NOMO-1 treated with dmso at 0.1 percent for 144 hours (cell line): ENCODE measurements around the gene ZCWPW1.
A peak's percentile ranks its signal among the peaks of the same experiment; 100 is the strongest.
"Not testable (repeated sequence)": the region's sequence is repeated elsewhere in the genome, so short reads cannot be mapped to it uniquely, and the experiment has no call there.

Source experiments
- DNase-seq: peaks from one replicate; lab custom pipeline; 2025; ENCODE audit not compliant: unreplicated experiment; lab: John Stamatoyannopoulos, UW

Gene ZCWPW1

DNA sequence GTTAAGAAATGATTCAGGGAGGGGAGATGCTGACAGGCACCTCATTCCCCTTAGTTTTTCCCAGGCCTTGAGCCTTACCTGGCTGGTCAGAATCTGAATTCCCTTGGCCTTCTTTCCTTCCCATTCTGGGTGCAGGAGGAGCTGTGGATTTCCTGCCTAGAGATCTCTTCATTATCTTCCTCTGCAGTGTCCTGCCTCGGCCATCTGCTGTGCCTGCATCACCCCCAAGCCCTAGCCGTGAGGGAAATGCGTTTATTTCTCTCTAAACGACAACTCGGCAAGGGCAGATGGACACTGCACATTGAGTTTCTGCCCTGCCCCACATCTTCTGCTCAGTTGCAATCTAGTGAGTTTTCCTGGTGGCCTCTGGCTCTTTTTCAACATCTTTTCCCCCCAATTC lies 26.7 kb downstream of the ZCWPW1 start:
- DNase-seq: no peak

DNA sequence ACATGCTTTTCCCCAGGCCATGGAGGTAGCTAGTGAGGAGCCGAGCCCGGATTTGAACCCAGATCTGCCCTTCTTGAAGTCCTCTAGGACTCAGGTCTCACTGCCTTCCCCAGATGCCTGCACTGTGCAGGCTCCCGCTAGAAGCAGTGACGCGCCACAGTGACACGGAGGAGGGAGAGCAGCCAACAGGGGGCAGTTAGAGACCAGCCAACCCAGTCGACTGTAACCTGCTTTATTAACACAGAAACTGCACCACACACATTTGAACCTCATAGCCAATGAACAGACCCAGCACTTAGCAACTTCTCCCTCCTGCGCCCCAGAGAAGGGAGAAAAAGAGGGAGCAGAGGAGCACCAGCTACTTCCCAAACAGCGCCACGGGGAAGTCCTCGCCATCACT lies 27.8 kb downstream of the ZCWPW1 start:
- DNase-seq: no peak

DNA sequence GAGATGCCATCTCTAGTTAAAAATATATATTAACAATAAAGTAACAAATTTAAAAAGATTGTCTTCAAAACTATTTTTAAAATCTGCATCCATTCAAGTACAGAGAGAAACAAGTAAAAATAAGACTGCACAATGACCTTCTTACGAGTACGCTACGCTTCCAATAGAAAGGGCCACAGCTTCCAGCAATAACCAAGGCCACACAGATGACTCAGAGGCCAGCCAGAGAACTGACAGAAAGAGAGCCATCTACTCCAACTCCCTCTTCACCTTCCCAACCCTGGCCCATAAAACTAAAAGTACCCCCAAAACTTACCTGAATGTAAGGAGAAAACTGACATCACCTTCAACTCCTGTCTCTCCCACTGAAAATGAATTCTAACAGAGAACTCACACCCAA lies 28.5 kb downstream of the ZCWPW1 start:
- DNase-seq: no peak

DNA sequence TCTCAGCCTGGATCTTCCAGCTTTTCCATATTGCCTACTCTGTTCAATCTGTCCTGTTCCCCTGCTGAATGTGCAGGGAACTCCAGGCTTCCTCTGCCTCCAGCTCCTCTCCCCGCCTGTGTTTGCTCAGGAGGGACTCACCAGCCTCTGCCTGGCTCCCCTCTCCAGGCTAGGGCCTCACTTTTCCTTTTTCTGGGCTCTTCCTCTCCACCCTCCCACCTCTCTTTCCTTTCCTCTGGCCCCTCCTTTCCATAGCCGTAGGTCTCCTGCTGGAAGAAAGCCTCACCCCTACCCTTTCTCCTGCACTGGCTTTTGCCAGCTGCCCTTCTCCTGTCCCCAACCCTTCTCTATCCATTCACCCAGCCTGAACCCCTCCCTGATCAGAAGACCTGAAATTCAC lies 30.3 kb downstream of the ZCWPW1 start:
- DNase-seq: no peak

DNA sequence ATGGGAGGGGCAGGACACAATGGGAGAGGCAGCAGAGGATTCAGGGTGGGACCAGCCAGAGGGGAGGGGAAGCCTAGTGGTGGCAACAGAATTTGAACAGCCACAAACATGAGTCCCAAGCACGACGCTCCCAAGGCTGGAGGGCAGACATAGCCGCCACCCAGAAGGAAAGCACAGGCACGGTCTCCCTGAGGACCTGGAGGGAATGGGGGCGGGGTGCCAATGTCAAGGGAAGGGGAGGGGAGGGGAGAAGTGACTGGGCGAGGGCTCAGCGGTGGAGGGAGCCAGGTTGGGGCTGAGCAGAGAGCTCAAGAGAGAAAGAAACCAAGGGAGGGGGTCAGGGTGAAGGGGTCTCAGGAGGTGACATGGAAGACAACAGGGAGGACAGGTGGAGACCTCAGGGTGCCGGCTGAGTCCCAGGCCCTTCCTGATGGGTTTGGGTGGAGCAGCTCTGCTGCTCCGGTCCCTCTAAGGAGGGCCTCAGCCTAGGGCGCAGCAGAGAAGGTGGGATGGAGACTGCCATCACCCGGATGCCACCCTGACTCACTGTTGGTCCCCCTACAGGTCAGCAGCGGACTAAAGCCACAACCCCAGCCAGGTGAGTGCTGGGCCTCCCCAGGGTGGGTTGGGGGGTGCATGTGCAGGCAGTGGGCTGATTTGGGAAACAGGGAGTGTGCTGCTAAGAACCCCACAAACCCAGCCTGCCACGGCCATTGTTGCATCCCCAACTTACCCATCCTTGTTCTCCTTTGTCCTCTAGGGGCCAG lies 31.0 kb downstream of the ZCWPW1 start:
- DNase-seq: no peak

DNA sequence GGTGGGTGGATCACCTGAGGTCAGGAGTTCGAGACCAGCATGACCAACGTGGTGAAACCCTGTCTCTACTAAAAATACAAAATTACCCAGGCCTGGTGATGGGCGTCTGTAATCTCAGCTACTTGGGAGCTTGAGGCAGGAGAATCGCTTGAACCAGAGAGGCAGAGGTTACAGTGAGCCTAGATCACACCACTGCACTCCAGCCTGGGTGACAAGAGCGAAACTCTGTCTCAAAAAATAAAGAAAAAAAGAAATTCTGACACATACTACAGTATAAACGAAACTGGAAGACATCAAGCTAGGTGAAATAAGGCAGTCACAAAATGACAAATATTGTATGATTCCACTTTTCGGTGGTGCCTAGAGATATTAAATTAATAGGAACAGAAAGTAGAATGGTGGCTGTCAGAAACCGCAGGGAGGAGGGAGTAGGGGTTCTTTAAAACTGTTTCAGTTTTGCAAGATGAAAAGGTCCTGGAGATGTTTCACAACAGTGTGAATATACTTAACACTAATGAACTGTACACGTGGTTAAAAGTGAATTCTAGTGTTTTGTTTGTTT lies 32.0 kb downstream of the ZCWPW1 start:
- DNase-seq: peak; percentile 97

DNA sequence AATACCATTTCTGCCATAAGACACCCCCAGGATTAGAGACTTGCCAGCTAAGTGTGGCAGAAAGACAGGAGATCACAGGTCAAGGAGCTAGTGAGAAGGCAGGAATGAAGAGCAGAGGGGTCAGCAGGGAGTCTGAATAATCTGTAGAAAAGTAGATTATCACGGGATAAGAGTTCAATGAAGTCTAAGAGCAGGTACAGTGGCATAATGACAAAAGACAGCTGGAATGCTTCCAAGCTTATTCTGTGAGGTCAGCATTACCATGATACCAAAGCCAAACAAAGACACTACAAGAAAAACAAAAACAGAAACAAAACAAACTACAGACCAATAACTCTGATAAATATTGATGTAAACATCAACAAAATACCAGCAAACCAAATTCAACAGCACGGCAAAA lies 34.4 kb downstream of the ZCWPW1 start:
- no peak for DNase-seq

DNA sequence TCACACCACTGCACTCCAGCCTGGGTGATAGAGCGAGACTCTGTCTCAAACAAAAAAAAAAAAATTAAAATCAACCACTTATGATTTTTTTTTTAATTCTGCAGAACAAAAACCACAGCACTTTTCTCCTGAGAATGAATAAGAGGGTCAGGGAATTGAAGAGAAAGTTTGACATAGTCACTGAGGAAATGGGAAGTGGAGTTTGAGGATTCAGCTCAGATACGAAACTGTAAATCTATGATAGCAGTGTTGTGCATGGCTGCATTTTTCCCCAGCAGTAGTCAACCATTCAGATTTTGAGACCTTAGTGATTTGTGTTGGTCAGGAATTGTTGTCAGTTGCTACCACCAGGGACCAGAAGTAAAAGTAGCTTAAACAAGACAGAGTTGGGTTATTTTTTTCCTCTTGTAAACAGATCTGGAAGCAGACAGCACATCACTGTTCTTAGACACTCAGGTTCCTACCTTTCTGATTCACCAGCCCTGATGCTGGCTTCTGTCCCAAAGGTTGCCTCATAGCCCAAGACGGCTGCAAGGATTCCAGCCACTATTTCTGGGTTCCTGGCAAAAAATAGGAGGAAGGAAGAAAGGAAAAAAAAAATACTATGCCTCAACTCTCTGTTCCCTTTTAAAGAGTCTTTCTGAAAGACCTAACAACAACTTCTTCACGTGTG lies 35.1 kb downstream of the ZCWPW1 start:
- DNase-seq: no peak

DNA sequence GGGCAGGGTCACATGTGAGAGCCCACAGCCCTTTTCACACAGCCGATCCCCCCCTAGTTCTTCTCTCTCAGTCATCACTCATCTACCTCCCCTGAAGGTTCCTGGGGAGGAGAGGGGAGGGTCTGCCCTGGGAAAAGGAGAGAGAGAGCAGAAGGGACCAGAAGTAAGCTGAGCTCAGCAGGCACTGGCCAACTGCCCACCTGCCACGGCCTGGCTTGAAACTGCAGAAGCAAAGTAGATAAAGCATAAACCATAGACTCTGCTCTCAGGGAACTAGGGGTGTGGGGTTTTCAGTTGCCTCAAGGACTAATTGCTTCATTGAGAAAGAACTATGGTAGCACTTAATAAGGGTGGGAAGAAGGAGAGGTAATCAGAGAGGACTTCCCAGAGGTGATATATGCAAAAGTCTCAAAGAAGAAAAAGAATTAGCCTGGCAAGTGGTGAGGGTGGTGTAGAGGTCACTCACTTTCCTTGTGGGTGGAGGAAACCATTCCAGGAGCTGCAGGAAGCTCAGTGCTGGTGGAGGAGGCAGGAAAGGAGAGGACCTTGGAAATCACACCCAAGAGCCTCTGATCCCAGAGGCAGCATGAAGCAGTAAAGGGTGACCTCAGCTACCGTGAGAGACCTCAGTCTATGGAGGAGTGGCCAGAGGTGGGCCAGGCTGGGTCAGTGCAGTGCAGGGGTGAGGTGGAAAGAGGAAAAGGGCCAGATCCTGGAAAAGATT lies 38.1 kb downstream of the ZCWPW1 start:
- DNase-seq: no peak

DNA sequence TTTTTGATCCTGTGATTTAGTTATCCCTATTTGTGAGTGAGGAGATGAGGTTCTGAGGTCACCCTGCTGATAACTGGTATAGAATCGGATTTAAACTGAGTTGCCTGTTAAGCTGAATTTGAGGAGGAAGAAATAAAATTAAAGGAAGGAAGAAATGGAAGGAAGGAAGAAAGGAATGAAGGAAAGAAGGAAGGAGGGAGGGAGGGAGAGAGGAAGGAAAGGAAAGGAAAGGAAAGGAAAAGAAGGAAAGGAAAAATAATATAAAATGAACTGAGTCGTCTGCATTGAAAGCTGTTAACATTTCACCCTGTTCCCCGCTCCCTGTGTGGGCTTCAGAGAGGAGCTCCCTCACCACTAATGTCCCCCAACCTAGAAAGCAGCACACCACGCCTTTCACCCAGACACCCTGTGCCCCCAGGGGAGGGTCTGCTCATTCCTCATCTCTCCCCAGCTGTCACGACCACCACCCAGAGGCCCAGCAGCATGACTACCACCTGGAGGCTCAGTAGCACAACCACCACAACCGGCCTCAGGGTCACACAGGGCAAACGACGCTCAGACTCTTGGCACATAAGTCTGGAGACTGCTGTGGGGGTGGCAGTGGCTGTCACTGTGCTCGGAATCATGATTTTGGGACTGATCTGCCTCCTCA lies 38.9 kb downstream of the ZCWPW1 start:
- DNase-seq: no peak

DNA sequence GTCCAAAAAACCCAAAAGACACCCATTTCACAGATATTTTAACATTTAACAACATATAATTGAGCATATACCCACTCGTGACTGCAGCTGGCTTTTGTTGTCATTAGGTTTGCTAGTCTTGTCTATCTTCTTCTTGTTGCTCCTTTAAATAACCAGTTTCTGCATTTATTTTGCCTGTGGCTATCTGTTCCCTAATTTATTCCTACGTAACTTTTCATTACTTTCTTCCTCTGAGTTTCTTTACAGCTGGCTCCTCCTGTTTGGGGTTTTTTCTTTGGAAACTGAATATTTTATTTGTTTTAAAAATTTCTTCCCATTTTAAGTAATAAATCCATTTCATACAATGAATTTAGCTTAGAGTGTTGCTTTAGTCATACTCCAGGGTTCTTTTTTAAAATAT lies 40.8 kb downstream of the ZCWPW1 start:
- no peak for DNase-seq

DNA sequence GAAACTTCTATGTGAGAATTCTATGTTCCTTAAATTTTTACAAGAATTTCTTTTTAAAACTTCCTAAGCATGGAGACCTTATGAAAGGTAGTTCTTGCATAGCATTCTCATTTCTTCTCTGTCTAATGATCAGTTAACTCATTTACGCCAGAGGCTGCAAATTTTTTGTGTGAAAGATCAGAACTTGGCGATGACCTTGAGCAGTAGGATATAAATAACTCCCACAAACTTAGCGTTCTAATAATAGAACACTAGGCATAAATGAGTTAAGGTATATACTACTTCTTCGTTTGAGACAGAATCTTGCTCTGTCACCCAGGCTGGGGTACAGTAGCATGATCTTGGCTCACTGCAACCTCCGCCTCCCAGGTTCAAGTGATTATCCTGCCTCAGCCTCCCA lies 41.6 kb downstream of the ZCWPW1 start:
- no peak for DNase-seq

DNA sequence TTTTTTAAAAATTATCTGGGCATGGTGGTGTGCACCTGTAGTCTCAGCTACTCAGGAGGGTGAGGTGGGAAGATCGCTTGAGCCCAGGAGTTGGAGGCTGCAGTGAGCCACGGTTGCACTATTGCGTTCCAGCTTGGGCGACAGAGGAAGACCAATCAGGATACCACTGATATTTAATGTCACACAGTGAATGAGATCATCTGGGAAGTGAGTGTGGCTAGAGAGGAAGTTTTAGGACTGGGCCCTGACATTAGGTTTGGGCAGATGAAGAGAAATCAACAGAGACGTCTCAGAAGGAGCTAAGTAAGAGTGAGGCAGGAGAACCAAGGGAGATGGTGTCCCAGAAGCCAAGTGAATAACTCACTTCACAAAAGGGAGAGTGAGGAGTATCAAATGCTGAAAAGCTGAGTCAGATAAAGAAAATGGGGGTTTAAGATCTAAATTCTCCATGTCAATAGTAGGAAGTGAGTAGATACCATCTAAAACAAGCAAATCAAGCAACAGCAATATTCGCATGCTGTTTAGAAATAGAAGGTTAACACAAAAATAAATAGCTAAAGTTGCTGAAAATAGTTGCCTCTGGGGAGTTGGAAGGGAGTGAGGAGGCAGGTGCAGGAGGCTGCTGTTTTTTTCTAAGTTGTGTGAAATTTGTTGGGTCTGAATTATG lies 43.7 kb downstream of the ZCWPW1 start:
- DNase-seq: no peak

DNA sequence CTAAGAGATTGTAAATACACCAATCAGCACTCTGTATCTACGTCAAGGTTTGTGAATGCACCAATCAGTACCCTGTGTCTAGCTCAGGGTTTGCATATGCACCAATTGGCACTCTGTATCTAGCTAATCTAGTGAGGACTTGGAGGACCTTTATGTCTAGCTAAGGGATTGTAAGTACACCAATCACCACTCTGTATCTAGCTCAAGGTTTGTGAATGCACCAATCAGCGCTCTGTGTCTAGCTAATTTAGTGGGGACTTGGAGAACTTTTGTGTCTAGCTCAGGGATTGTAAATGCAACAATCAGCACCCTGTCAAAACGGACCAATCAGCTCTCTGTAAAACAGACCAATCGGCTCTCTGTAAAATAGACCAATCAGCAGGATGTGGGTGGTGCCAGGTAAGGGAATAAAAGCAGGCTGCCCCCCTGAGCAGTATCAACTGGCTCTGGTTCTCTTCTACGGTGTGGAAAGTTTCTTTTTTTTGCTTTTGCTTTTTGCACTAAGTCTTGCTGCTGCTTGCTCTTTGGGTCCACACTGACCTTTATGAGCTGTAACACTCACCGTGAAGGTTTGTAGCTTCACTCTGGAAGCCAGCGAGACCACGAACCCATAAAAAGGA lies 46.2 kb downstream of the ZCWPW1 start:
- DNase-seq: not testable (repeated sequence)

DNA sequence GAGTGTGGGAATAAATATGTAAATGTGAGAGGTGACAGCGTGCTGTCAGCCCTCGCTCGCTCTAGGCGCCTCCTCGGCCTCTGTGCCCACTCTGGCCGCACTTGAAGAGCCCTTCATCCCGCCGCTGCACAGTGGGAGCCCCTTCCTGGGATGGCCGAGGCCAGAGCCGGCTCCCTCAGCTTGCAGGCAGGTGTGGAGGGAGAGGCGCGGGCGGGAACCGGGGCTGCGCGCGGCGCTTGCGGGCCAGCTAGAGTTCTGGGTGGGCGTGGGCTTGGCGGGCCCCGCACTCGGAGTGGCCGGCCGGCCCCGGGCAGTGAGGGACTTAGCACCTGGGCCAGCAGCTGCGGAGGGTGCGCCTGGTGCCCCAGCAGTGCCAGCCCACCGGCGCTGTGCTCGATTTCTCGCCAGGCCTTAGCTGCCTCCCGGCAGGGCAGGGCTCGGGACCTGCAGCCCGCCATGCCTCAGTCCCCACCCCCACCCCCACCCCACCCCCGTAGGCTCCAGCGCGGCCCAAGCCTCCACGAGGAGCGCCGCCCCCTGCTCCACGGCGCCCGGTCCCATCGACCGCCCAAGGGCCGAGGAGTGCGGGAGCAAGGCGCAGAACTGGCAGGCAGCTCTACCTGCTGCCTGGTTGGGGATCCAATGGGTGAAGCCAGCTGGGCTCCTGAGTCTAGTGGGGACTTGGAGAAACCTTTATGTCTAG lies 46.8 kb downstream of the ZCWPW1 start:
- DNase-seq: not testable (repeated sequence)

DNA sequence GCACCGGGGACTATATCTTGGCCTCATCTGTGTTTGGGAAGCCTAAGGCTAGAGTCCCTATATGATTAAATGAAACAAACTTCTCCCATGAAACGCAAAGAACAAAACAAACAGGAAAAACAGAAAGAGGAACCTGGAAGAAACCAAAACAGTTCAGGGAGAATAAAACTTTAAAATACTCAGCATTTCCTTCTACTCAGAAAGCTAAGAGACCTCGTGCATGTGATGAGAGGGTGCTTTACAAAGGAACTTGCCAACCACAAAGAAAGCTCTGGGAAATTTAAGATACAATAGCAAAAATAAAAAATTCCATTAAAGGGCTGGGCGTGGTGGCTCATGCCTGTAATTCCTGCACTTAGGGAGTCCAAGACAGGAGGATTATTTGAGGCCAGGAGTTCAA lies 48.3 kb downstream of the ZCWPW1 start:
- DNase-seq: no peak

DNA sequence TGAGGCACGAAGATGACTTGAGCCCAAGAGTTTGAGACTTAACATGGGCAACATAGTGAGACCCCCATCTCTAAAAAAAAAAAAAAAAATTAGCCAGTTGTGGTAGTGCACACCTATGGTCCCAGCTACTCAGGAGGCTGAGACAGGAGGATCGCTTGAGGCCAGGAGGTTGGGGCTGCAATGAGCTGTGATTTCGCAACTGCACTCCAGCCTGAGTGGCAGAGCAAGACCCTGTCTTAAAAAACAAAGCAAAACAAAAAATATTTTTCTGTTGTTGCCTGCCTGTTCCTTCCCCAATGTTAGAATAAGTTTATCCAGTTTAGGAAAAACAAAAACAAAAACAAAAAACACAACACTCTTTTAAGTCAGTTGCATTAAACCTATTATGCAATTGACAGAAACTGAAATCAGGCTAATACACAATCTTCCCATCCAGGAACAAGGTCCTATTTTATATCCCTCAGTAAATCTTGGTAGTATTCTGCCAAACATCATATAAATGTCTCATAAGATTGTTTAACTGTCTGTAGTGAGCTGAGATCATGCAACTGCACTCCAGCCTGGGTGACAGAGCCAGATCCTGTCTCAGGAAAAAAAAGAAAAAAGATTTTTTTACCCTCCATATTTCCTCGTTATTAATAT lies 50.3 kb downstream of the ZCWPW1 start:
- DNase-seq: no peak

DNA sequence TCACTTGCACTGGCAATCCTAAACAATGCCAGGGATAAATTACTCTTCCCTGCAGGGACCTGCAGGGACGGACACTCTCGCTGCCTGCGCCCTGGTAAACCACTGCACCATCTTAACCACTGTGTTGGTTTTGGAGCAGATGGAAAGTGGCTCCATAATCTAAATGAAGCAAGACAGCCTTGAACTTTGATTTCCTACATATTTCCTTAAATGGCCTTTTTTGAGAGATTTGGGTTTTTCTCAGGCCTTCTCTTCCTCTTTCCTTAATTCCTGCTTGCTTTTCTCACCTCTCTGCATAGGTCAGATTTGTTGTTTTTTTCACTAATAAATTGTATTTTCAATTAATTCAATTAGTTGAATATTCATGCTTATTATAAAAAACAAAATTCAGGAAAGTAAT lies 52.4 kb downstream of the ZCWPW1 start:
- DNase-seq: no peak

DNA sequence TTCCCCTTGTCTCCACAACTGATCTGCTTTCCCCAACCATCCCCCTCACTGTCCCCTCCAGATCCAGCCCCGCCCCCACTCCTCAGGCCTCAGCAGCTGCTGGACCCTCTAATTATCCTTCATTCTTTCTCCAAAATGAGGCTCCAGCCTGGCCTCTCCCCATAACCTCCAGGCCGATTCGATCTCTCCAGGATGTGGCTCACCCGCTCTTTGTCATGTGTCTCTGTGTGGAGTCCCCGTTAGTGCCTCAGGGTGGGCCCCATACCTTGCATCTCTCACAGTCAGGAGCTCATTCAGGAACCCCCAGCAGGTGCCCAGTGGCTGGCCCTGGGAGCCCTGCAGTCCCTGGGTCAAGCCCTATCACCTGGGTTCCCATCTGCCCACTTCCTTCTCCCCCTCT lies 53.9 kb downstream of the ZCWPW1 start:
- no peak for DNase-seq
